ENCODE results near the gene NHSL2.

GRCh38 chrX:72020788-72021187, 110.1 kb downstream of the NHSL2 start:
- no peak for TF ChIP-seq CTCF (conservative IDR thresholded peaks at IDR 0.05)
- TF ChIP-seq EZH2 (IDR thresholded peaks at IDR 0.05; ENCODE audit: low read depth), result no peak

Data from PC-9 (cell line).